Glutamatergic neuron (in vitro differentiated cells): ENCODE measurements around the gene GALNT11. TPM values are rescaled to one million over a fixed set of nuclear protein-coding genes. Genes with fewer than 3 reads are reported as not detected.

Experiments used
- DNase-seq: peaks from one replicate; pipeline ENCODE4 v3.0.0; 2022
- H3K27ac Mint-ChIP-seq: one replicate; pipeline ENCODE4 v1.8.0; 2020; ENCODE audit warnings: mild to moderate bottlenecking, mixed read lengths, inconsistent platforms; ENCODE audit not compliant: unreplicated experiment
- H3K27me3 Mint-ChIP-seq: one replicate; pipeline ENCODE4 v1.8.0; 2020; ENCODE audit warnings: mild to moderate bottlenecking, moderate library complexity, mixed read lengths, inconsistent platforms; ENCODE audit not compliant: unreplicated experiment
- H3K36me3 Mint-ChIP-seq: one replicate; pipeline ENCODE4 v1.8.0; 2020; ENCODE audit warnings: mild to moderate bottlenecking, mixed read lengths, inconsistent platforms; ENCODE audit not compliant: unreplicated experiment
- H3K4me1 Mint-ChIP-seq: one replicate; pipeline ENCODE4 v1.8.0; 2020; ENCODE audit warnings: mild to moderate bottlenecking, low read depth, mixed read lengths, inconsistent platforms; ENCODE audit not compliant: unreplicated experiment
- H3K4me3 Mint-ChIP-seq: one replicate; pipeline ENCODE4 v1.8.0; 2020; ENCODE audit warnings: mild to moderate bottlenecking, mixed read lengths, inconsistent platforms; ENCODE audit not compliant: unreplicated experiment
- H3K9me3 Mint-ChIP-seq: one replicate; pipeline ENCODE4 v1.8.0; 2020; ENCODE audit warnings: mild to moderate bottlenecking, moderate library complexity, mixed read lengths, inconsistent platforms; ENCODE audit not compliant: unreplicated experiment
- total RNA-seq: library from RNA; stranded (reverse); fragmentation: NEBNext Ultra II Directional; extraction: Animal tissue kit (Norgen Biotek cat#: 25700); gene quantifications from one replicate; pipeline ENCODE4 v1.2.1, GENCODE V29; 2021; ENCODE audit not compliant: unreplicated experiment
- TF ChIP-seq, protein P1 (sequence below): fragments of 200-600 bp; sonication (generic); IDR thresholded peaks from one replicate; pipeline ENCODE4 v1.5.0; 2021; ENCODE audit not compliant: partially characterized antibody, unreplicated experiment

Gene GALNT11
- total RNA-seq, 1 donor from 2014 or later = 32.7 TPM

DNA sequence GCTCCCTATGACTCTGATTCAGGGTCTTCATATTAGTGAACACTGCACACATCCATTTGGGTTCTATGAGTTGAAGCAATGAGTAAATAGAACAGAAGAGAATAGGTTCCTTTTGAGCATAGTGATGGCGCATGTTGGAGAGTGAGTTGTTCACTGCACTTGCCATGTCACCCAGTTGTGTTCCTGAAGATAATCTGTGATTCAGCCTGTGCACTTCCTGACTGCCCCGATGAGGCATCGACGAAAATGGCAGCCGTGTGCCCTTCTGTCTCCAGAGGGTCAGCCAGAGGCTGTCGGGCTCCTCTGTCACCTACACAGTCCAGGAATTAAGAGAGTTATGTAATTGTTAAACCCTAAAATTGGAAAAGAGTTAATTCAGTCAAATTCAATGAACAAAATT lies 94.7 kb downstream of the GALNT11 start:
- H3K4me1 Mint-ChIP-seq = peaks cover 5% of the 10 kb centered on the region
- TF ChIP-seq, protein P1, sequence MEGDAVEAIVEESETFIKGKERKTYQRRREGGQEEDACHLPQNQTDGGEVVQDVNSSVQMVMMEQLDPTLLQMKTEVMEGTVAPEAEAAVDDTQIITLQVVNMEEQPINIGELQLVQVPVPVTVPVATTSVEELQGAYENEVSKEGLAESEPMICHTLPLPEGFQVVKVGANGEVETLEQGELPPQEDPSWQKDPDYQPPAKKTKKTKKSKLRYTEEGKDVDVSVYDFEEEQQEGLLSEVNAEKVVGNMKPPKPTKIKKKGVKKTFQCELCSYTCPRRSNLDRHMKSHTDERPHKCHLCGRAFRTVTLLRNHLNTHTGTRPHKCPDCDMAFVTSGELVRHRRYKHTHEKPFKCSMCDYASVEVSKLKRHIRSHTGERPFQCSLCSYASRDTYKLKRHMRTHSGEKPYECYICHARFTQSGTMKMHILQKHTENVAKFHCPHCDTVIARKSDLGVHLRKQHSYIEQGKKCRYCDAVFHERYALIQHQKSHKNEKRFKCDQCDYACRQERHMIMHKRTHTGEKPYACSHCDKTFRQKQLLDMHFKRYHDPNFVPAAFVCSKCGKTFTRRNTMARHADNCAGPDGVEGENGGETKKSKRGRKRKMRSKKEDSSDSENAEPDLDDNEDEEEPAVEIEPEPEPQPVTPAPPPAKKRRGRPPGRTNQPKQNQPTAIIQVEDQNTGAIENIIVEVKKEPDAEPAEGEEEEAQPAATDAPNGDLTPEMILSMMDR = no peak
- DNase-seq = no peak
- peaks cover 24% of the 10 kb centered on the region for H3K36me3 Mint-ChIP-seq
- peaks cover 7% of the 10 kb centered on the region for H3K9me3 Mint-ChIP-seq
- peaks cover 6% of the 10 kb centered on the region for H3K27me3 Mint-ChIP-seq
- H3K4me3 Mint-ChIP-seq = no peak overlapping the region
- no peak overlapping the region for H3K27ac Mint-ChIP-seq

DNA sequence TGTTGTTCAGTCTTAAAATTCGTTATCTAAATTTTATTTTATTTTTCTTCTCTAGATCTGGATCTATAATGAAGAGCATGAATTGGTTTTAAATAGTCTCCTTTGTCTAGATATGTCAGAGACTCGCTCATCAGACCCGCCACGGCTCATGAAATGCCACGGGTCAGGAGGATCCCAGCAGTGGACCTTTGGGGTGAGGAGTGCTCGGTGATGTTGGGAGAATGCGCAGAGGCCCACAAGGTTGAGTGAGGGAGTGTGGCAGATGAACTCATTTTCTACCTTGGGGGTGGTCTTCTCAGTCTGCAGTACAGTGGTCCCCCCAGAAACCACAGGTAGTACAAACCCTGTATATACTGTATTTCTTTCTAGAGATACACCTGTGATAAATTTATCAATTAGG lies 95.3 kb downstream of the GALNT11 start:
- TF ChIP-seq, protein P1 = no peak
- Mint-ChIP-seq H3K9me3 (peaks cover 7% of the 10 kb centered on the region), H3K4me1 (peaks cover 5% of the 10 kb centered on the region), H3K36me3 (peaks cover 24% of the 10 kb centered on the region), H3K4me3 (no peak overlapping the region), H3K27ac (no peak overlapping the region), H3K27me3 (peaks cover 6% of the 10 kb centered on the region)
- DNase-seq = no peak

DNA sequence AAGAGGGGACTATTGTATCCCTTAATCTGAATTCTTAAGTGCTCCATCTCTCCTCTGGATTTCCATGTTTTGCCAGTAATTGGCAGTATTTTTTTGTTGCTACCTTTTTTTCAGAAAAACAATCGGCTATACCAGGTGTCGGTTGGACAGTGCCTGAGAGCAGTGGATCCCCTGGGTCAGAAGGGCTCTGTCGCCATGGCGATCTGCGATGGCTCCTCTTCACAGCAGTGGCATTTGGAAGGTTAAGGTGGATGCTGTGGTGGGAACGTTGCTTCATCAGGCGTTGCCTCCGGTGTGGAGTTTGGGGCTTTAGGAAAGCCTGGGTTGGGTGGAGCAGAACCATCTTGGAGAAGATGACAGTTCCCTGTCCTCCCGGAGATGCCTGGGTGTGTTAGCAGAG lies 96.0 kb downstream of the GALNT11 start:
- DNase-seq = peak; percentile 48
- peak overlapping the region; percentile 73 for H3K27ac Mint-ChIP-seq

DNA sequence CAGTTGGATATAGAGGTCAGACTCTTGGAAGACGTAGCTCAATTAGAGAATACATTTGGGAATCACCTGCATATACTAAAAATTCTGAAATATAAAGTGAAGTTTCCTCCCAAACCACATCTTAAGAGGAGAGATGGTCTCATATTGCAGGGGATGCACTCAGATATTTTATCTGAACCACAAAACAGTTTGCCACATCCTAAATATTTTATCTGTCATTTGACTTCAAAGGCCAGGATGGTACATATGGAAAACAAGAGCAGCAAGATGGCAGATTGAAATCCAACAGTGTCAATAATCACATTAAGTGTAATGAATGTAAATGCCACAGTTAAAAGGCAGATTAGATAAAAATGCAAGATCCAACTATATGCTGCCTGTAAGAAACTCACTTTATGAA lies 97.1 kb downstream of the GALNT11 start:
- Mint-ChIP-seq H3K4me1 (peaks cover 7% of the 10 kb centered on the region), H3K4me3 (no peak overlapping the region), H3K9me3 (peaks cover 8% of the 10 kb centered on the region), H3K36me3 (peaks cover 33% of the 10 kb centered on the region), H3K27ac (no peak overlapping the region), H3K27me3 (peaks cover 10% of the 10 kb centered on the region)
- DNase-seq = no peak
- TF ChIP-seq, protein P1 = no peak

More for the DNA sequence above, 96.0 kb downstream of the GALNT11 start:
- Mint-ChIP-seq H3K9me3 (peaks cover 7% of the 10 kb centered on the region), H3K4me3 (no peak overlapping the region), H3K4me1 (peaks cover 5% of the 10 kb centered on the region), H3K27me3 (peaks cover 6% of the 10 kb centered on the region), H3K36me3 (peaks cover 24% of the 10 kb centered on the region)
- TF ChIP-seq, protein P1 = no peak

DNA sequence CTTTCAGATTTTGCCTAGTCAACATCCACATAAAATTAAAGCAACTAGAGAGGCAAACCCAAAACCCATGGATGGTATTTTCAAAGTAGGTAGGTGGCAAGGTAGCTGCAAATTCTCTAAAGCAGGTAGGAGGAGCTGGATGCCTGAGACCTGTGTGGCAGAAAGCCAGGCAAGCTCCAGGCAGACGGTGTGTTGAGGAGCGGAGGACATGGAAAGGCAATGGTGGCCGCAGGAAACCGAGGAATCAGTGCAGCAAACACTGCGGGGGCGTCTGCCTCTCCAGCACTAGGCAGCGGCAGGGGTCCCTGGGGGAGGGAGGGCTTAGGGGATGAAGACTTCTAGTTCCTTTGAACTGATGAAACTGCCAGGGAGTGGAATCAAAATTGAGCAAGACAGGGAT lies 101.3 kb downstream of the GALNT11 start:
- Mint-ChIP-seq H3K4me1 (peaks cover 2% of the 10 kb centered on the region), H3K4me3 (no peak overlapping the region), H3K27ac (no peak overlapping the region), H3K9me3 (peaks cover 15% of the 10 kb centered on the region), H3K36me3 (peaks cover 30% of the 10 kb centered on the region), H3K27me3 (peaks cover 17% of the 10 kb centered on the region)
- DNase-seq = no peak
- TF ChIP-seq, protein P1 = no peak
